ENCODE data around the gene RSRC1. TPM values are rescaled to one million over a fixed set of nuclear protein-coding genes. Genes with fewer than 3 reads are reported as not detected.

Gene RSRC1
- total and polyA plus RNA-seq, 9 donors = 20.6 to 41.2 (median 22.2) TPM

DNA sequence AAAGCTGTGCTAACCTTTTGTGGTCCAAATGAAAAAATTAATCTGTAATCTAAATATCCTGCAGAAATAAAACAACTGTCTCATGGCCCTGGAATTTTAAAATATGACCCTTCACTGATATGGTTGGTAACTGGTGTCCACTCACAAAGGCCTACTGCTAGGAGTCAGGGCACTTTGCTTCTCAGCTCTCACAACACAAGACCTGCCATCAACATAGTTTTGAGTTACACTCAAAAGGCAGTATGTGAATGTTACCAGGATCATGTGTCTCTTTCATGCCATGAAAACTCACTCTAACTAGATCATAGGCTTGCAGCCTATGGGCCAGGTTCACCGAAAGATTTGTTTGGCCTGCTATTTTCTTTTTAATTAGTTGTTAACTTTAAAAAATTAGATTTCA, 451.1 kb downstream of the RSRC1 start:
- DNase-seq = no peak
- Histone ChIP-seq H3K36me3 (ENCODE audit: control insufficient read depth, insufficient read depth, low read length) (no peaks in the 10 kb centered on the region), H3K27me3 (ENCODE audit: control insufficient read depth, insufficient read depth, low read length) (no peaks in the 10 kb centered on the region), H3K9me3 (replicated peaks; ENCODE audit: control insufficient read depth, low read depth, low read length) (no peaks in the 10 kb centered on the region), H3K4me1 (ENCODE audit: control insufficient read depth, insufficient read depth, low read length) (no peaks in the 10 kb centered on the region), H3K27ac (ENCODE audit: low read length) (no peak overlapping the region), H3K4me3 (ENCODE audit: low read length) (no peak overlapping the region)
- WGBS (ENCODE audit: insufficient coverage) = no CpG with 5 or more reads among the region's 1 CpG

DNA sequence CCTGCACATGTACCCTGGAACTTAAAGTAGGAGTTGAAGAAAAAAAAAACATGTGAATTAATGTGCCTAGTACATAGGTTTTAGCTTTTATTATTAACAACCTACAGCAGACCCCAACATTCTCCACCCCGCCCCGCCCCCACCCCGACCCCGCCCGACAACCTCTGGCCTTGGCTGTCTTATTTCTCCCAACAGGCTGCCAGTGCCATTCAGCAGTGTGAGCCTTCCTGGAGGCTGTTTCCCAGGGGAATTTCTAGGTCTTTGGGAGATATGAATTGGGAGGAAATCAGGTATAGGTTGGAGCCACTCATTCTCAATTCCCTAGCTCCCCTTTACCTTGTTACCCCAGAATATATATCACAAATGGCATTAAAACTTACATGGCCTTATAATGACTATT, 452.8 kb downstream of the RSRC1 start:
- H3K27ac ChIP-seq (ENCODE audit: low read length) = no peak overlapping the region
- no peak for DNase-seq
- H3K36me3 ChIP-seq (ENCODE audit: control insufficient read depth, insufficient read depth, low read length) = no peaks in the 10 kb centered on the region
- no peaks in the 10 kb centered on the region for H3K27me3 ChIP-seq (ENCODE audit: control insufficient read depth, insufficient read depth, low read length)
- no CpG with 5 or more reads among the region's 5 CpGs for WGBS (ENCODE audit: insufficient coverage)
- no peaks in the 10 kb centered on the region for H3K4me1 ChIP-seq (ENCODE audit: control insufficient read depth, insufficient read depth, low read length)
- H3K9me3 ChIP-seq (replicated peaks; ENCODE audit: control insufficient read depth, low read depth, low read length) = no peaks in the 10 kb centered on the region
- H3K4me3 ChIP-seq (ENCODE audit: low read length) = no peak overlapping the region

DNA sequence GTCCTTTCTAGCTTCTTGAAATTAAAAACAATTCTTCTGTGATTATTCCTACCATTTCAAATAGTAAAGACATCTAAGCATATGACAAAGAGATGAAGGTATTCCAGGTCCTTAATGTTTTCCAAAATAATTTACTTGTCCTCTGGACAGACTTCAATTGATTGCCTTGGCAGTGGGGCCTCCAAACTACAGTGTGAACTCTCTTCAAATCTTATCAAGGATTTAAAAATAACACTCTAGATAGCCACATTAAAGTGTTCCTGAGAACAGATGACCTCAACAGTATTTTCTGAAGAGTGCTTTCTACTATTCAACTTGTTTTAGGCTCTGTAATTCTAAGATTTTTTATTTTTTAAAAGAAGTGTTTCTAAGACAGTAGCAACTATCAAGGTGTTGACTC, 453.2 kb downstream of the RSRC1 start:
- DNase-seq = no peak
- Histone ChIP-seq H3K27me3 (ENCODE audit: control insufficient read depth, insufficient read depth, low read length) (no peaks in the 10 kb centered on the region), H3K27ac (ENCODE audit: low read length) (no peak overlapping the region), H3K4me1 (ENCODE audit: control insufficient read depth, insufficient read depth, low read length) (no peaks in the 10 kb centered on the region), H3K4me3 (ENCODE audit: low read length) (no peak overlapping the region), H3K9me3 (replicated peaks; ENCODE audit: control insufficient read depth, low read depth, low read length) (no peaks in the 10 kb centered on the region), H3K36me3 (ENCODE audit: control insufficient read depth, insufficient read depth, low read length) (no peaks in the 10 kb centered on the region)

DNA sequence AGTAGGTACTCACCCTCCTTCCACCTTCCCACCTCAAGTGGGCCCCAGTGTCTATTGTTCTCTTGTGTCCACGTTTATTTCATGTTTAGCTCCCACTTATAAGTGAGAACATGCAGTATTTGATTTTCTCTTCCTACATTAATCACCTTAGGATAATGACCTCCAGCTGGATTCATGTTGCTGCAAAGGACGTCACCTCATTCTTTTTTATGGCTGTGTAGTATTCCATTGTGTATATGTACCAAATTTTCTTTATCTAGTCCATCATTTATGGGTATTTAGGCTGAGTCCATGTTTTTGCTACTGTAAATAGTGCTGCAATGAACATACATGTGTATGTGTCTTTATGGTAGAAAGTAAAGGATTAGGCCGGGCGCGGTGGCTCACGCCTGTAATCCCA, 455.2 kb downstream of the RSRC1 start:
- H3K27me3 ChIP-seq (ENCODE audit: control insufficient read depth, insufficient read depth, low read length) = no peaks in the 10 kb centered on the region
- H3K4me1 ChIP-seq (ENCODE audit: control insufficient read depth, insufficient read depth, low read length) = no peaks in the 10 kb centered on the region
- H3K36me3 ChIP-seq (ENCODE audit: control insufficient read depth, insufficient read depth, low read length) = no peaks in the 10 kb centered on the region
- no peak for DNase-seq
- H3K27ac ChIP-seq (ENCODE audit: low read length) = no peak overlapping the region
- no peak overlapping the region for H3K4me3 ChIP-seq (ENCODE audit: low read length)
- H3K9me3 ChIP-seq (replicated peaks; ENCODE audit: control insufficient read depth, low read depth, low read length) = no peaks in the 10 kb centered on the region
- WGBS (ENCODE audit: insufficient coverage) = no CpG with 5 or more reads among the region's 6 CpGs

DNA sequence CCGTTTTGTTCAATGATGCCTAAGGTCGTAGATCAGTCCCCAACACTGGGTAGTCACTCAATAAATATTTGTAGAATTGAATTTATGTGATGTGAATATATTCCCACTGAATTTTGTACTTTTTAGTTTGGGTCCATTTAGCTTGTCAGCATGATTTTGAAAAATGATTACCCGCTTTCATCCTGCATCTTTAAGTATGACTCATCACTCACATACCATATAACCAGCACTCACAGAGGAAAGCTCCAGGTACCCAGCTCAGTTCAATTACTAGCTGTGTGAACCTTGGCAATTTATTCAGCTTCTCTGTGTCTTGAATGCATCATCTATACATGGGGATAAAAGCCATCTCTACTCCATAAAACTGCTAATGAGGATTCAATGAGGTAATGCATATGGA, 458.9 kb downstream of the RSRC1 start:
- no CpG with 5 or more reads among the region's 3 CpGs for WGBS (ENCODE audit: insufficient coverage)

DNA sequence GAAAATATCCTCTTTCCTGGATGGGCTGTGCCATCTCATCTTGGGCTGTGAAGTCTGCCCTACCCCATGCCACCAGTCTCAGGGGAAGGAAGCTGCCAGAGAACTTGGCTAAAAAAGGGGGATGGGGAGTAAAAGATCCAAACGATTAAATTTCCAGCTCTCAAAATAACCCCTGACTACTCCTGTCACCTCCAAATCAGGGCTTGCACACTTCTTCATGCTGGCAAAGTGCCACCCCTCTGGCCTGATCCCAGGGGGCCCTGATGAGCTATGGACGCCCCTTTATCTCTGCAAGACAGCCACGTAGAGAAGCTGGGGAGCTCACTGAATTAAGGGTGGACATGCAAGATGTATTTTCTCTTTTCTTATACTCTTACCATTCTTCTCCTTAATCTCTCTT, 459.9 kb downstream of the RSRC1 start:
- H3K27ac ChIP-seq (ENCODE audit: low read length) = no peak overlapping the region
- H3K27me3 ChIP-seq (ENCODE audit: control insufficient read depth, insufficient read depth, low read length) = no peaks in the 10 kb centered on the region
- no CpG with 5 or more reads among the region's 3 CpGs for WGBS (ENCODE audit: insufficient coverage)
- peaks cover 4% of the 10 kb centered on the region for H3K4me1 ChIP-seq (ENCODE audit: control insufficient read depth, insufficient read depth, low read length)
- DNase-seq = peak; percentile 38
- no peak overlapping the region for H3K4me3 ChIP-seq (ENCODE audit: low read length)
- no peaks in the 10 kb centered on the region for H3K9me3 ChIP-seq (replicated peaks; ENCODE audit: control insufficient read depth, low read depth, low read length)
- H3K36me3 ChIP-seq (ENCODE audit: control insufficient read depth, insufficient read depth, low read length) = no peaks in the 10 kb centered on the region

More for the DNA sequence above, 458.9 kb downstream of the RSRC1 start:
- H3K9me3 ChIP-seq (replicated peaks; ENCODE audit: control insufficient read depth, low read depth, low read length) = no peaks in the 10 kb centered on the region
- no peak overlapping the region for H3K4me3 ChIP-seq (ENCODE audit: low read length)
- no peaks in the 10 kb centered on the region for H3K27me3 ChIP-seq (ENCODE audit: control insufficient read depth, insufficient read depth, low read length)
- H3K36me3 ChIP-seq (ENCODE audit: control insufficient read depth, insufficient read depth, low read length) = no peaks in the 10 kb centered on the region
- DNase-seq = no peak
- no peak overlapping the region for H3K27ac ChIP-seq (ENCODE audit: low read length)
- peaks cover 4% of the 10 kb centered on the region for H3K4me1 ChIP-seq (ENCODE audit: control insufficient read depth, insufficient read depth, low read length)

DNA sequence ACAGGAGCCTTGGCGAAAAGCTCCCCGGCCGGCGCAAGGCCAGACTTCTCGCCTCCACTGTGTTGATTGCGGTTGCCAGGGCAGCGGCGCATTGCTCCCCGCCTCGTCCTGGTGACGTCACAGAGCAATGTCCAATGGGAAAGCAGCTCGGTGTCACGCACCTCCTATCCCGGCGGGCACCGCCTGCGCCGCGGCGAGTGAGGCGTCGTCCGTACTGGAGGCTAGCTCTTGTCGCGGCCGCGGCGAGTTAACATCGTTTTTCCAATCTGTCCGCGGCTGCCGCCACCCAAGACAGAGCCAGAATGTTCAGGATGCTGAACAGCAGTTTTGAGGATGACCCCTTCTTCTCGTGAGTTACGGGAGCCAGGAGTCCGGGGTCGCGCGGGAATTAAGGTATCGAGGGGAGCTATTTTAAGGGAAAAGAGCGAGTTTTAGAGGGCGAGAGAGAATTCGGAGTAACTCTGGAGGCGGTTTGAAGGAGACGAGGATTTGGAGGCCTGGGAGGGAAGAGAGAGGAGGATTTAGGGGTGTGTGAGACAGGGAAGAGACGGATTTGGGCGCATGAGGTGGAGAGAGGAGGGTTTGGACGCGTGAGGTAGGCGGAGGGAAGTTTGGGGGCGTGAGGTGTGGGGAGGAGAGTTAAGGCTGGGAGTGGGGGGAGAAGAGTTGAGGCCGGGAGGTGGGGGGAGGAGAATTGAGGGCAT, 461.3 kb downstream of the RSRC1 start, which contains the start of gene MLF1:
Gene MLF1, plus strand, starts transcription at position 196 of the 704 bp plus-strand sequence. Its CDS starts 107 bp downstream, at position 303.
- no peaks in the 10 kb centered on the region for H3K36me3 ChIP-seq (ENCODE audit: control insufficient read depth, insufficient read depth, low read length)
- peak within 1 kb of the TSS; percentile 66 for H3K4me3 ChIP-seq (ENCODE audit: low read length)
- under 1% methylated on average over 51 of the region's 51 CpGs for WGBS (ENCODE audit: insufficient coverage)
- peak within 1 kb of the TSS; percentile 87 for H3K27ac ChIP-seq (ENCODE audit: low read length)
- H3K27me3 ChIP-seq (ENCODE audit: control insufficient read depth, insufficient read depth, low read length) = no peaks in the 10 kb centered on the region
- DNase-seq = peak; percentile 98
- H3K9me3 ChIP-seq (replicated peaks; ENCODE audit: control insufficient read depth, low read depth, low read length) = no peaks in the 10 kb centered on the region
- peaks cover 4% of the 10 kb centered on the region for H3K4me1 ChIP-seq (ENCODE audit: control insufficient read depth, insufficient read depth, low read length)

DNA sequence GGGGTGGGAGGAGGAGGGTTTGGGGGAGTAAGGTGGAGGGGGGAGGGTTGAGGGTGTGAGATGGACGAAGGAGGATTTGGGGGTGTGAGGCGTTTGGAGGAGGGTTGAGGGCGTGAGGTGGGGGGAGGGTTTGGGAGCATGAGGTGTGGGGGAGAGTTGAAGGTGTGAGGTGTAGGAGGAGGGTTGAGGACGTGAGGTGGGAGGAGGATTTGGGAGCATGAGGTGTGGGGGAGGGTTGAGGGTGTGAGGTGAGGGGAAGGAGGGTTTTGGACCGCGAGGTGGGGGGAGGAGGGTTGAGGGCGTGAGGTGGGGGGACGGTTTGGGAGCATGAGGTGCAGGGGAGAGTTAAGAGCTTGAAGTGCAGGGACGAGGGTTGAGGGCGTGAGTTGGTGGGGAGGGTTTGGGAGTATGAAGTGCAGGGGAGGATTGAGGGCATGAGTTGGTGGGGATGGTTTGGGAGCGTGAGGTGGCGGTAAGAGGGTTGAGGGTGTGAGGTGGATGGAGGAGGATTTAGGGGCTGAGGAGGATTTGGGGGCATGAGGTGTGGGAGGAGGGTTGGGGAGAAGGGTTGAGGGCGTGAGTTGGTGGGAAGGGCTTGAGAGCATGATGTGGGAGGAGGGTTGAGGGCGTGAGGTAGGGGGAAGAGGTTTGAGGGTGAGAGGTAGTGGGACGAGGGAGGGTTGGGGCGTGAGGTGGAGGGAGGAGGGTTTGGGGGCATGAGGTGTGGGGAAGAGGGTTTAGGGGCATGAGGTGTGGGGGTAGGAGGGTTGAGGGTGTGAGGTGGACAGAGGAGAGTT, 462.3 kb downstream of the RSRC1 start:
- peaks cover 4% of the 10 kb centered on the region for H3K4me1 ChIP-seq (ENCODE audit: control insufficient read depth, insufficient read depth, low read length)
- whole genome bisulfite sequencing (ENCODE audit: insufficient coverage) = 92% methylated on average over 16 of the region's 16 CpGs
- no peak for DNase-seq
- H3K36me3 ChIP-seq (ENCODE audit: control insufficient read depth, insufficient read depth, low read length) = no peaks in the 10 kb centered on the region
- H3K9me3 ChIP-seq (replicated peaks; ENCODE audit: control insufficient read depth, low read depth, low read length) = no peaks in the 10 kb centered on the region
- no peaks in the 10 kb centered on the region for H3K27me3 ChIP-seq (ENCODE audit: control insufficient read depth, insufficient read depth, low read length)
- no peak overlapping the region for H3K27ac ChIP-seq (ENCODE audit: low read length)
- no peak overlapping the region for H3K4me3 ChIP-seq (ENCODE audit: low read length)

DNA sequence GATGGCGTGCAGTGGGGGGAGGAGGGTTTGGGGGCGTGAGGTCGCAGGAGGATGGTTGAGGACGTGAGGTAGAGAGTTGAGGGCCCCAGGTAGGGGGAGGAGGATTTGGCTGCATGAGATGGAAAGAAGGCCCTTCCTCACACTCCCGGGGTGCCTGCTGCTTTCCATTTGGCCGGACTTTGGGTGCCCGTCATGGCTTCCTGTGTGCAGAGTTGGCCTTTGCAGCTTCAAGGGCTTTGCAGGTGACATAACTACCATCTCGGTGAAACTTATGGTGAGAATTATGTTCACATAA, 462.8 kb downstream of the RSRC1 start:
- H3K27me3 ChIP-seq (ENCODE audit: control insufficient read depth, insufficient read depth, low read length) = no peaks in the 10 kb centered on the region
- H3K9me3 ChIP-seq (replicated peaks; ENCODE audit: control insufficient read depth, low read depth, low read length) = no peaks in the 10 kb centered on the region
- H3K36me3 ChIP-seq (ENCODE audit: control insufficient read depth, insufficient read depth, low read length) = no peaks in the 10 kb centered on the region
- WGBS (ENCODE audit: insufficient coverage) = 95% methylated on average over 4 of the region's 8 CpGs
- H3K4me1 ChIP-seq (ENCODE audit: control insufficient read depth, insufficient read depth, low read length) = peaks cover 4% of the 10 kb centered on the region
- no peak overlapping the region for H3K4me3 ChIP-seq (ENCODE audit: low read length)
- H3K27ac ChIP-seq (ENCODE audit: low read length) = no peak overlapping the region
- no peak for DNase-seq

DNA sequence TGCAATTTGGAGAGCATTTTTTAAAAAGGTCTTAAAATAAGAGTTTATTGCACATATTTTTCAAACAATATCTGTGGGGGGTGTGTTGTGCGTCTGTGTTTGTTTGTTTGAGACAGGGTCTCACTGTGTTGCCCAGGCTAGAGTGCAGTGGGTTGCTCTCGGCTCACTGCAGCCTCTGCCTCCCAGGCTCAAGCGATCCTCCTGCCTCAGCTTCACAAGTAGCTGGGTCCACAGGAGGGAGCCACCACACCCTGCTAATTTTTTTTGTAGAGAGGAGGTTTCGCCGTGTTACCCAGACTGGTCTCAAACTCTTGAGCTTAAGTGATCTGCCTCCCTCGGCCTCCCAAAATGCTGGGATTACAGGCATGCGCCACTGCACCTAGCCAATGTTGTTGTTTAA, 463.8 kb downstream of the RSRC1 start:
- no peaks in the 10 kb centered on the region for H3K9me3 ChIP-seq (replicated peaks; ENCODE audit: control insufficient read depth, low read depth, low read length)
- no peak overlapping the region for H3K4me3 ChIP-seq (ENCODE audit: low read length)
- no peak overlapping the region for H3K27ac ChIP-seq (ENCODE audit: low read length)
- WGBS (ENCODE audit: insufficient coverage) = 81% methylated on average over 3 of the region's 7 CpGs
- H3K4me1 ChIP-seq (ENCODE audit: control insufficient read depth, insufficient read depth, low read length) = peaks cover 4% of the 10 kb centered on the region
- no peaks in the 10 kb centered on the region for H3K36me3 ChIP-seq (ENCODE audit: control insufficient read depth, insufficient read depth, low read length)
- no peak for DNase-seq
- no peaks in the 10 kb centered on the region for H3K27me3 ChIP-seq (ENCODE audit: control insufficient read depth, insufficient read depth, low read length)

All from muscle of leg (tissue), 11 donors.